ENCODE measurements around the gene NTSR2.

Gene NTSR2

DNA sequence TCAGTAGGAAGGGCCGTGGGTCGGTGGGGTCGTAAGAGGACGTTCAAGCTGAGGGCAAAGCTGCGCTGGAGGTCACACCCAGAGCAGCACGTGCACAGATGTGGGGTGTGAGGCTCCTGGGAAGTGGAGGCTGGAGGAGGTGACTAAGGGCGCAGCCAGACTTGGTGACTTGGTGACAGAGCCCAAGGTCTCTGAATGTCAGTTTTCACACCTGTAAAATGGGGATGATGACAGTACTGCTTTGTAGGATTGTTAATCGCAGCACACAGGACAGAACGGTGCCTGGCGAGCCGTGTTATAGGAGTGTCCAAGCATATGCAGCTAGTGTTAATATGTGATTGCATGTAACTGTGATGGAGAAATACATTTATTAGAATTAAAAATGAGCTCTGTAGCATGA lies 40.8 kb downstream of the NTSR2 start:
- DNase-seq (ENCODE audit: low read depth in 2 of 2, low spot score in 1 of 2), result no peak

DNA sequence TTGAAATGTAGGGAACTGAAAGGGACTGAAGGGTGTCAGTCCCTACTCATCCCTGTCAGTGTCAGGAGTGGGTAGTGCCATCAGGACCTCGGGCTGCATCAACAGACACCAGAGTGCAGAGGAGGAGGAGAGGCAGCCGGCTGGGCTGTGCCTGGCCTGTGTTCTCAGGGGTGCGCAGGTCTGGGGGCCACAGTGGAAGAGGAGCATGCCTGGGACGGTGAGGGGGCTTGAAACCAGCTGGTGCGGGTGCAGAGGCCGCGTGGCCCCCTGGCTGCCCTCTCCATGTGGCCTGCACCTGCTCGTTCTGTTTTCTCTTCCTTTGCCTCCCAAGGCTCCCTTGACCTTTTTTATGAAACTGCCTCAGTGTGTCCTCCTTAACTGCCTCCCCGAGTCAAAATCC lies 41.3 kb downstream of the NTSR2 start:
- DNase-seq (ENCODE audit: low read depth in 2 of 2, low spot score in 1 of 2), result no peak

DNA sequence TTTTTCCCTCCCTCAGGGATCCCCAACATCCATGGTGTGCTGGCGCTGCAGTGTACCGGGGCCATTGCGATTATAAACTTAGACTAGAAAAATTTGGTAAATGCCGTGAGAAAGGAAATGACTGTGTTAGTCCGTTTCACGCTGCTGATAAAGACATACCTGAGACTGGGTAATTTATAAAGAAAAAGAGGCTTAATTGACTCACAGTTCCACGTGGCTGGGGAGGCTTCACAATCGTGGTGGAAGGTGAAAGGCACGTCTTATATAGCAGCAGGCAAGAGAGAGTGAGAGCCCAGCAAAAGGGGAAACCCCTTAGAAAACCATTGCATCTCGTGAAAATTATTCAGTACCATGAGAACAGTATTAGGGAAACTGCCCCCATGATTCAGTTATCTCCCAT lies 44.3 kb downstream of the NTSR2 start:
- no peak for DNase-seq (ENCODE audit: low read depth in 2 of 2, low spot score in 1 of 2)

DNA sequence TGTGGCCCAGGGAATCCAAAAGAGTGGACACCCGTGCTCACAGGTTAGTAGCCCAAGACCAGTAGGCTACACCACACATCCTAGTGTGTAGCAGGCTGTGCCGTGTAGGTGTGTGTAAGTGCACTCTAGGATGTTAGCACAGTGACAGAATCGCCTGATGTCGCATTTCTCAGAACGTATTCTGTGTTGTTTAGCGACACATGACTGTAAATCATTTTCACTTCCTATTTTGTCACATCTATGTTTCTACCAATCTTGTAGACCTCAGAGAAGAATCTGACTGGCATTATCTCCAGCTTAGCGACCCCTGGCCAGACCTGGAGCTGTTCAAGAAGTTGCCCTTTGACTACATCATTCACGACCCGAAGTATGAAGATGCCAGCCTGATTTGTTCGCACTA lies 45.1 kb downstream of the NTSR2 start:
- no peak for DNase-seq (ENCODE audit: low read depth in 2 of 2, low spot score in 1 of 2)

DNA sequence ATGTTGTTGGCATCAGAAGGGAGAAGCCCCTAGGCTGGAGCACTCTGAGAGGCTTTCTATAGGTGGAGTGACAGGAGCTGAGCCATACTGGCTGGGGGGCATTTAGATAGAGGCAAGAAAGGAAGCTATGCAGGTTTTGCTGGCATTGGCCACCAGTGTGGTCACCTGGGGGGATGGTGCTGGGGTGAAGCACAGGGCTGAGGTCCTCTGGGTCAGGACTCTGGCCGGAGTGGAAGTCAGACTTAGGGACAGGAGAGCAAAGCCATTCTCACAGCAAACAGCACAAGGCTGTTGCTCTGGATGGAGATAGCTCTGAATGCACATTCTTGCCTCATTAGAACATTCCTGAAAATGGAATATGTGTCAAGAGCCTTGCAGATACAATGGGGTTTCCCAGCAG lies 47.4 kb downstream of the NTSR2 start:
- no peak for DNase-seq (ENCODE audit: low read depth in 2 of 2, low spot score in 1 of 2)

DNA sequence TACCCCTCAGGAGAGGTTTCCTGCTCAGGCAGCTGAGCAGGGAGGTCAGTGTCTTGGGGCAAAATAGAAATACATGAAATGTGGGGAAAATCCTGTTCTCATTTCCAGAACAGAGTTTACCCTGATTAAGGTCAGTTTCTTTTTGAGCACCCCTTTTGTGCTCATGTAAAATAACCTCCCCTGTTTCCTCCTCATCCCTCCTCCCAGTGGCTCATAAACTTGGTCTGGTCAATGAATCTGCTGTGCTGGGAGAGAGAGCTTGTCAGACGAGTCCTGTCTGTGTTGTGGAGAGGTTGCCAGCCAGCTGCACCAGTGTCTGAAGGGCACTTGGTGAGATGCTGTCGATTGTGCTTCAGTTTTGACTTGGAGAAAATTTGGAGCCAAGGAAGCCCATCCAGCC lies 48.6 kb downstream of the NTSR2 start:
- DNase-seq (ENCODE audit: low read depth in 2 of 2, low spot score in 1 of 2), result no peak

DNA sequence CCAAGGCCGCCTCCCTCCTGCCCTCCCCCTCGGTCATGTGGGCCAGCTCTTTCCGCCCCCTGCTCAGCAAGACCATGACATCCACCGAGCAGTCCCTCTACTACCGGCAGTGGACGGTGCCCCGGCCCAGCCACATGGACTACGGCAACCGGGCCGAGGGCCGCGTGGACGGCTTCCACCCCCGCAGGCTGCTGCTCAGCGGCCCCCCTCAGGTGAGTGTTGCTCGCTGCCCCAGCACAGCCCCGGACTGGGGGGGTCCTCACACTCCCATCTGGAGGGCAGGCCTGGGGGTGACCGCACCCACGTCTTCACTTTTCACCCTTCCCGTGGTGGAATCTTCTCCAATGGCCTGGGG lies 51.3 kb downstream of the NTSR2 start:
- no peak for DNase-seq (ENCODE audit: low read depth in 2 of 2, low spot score in 1 of 2)

DNA sequence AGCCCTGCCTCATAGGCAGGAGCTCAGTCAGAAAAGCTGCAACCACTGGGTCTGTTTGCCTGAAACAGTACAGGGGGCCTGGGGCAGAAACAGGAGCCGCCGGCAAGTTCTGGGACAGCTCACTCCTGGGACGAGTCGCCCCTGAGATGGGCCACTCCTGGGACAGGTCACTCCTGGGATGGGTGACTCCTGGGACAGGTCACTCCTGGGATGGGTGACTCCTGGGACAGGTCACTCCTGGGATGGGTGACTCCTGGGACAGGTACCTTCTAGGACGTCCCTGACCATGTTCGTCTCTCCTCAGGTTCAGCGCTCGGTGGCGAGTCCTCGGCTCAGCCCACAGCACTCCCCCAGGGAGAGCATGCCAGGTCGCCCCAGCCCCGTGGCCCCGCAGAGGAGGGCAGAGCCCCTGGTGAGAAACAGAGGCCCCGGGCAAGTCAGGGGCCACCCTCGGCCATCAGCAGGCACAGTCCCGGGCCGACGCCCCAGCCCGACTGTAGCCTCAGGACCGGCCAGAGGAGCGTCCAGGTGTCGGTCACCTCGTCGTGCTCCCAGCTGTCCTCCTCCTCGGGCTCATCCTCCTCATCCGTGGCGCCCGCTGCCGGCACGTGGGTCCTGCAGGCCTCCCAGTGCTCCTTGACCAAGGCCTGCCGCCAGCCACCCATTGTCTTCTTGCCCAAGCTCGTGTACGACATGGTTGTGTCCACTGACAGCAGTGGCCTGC lies 51.8 kb downstream of the NTSR2 start:
- no peak for DNase-seq (ENCODE audit: low read depth in 2 of 2, low spot score in 1 of 2)

DNA sequence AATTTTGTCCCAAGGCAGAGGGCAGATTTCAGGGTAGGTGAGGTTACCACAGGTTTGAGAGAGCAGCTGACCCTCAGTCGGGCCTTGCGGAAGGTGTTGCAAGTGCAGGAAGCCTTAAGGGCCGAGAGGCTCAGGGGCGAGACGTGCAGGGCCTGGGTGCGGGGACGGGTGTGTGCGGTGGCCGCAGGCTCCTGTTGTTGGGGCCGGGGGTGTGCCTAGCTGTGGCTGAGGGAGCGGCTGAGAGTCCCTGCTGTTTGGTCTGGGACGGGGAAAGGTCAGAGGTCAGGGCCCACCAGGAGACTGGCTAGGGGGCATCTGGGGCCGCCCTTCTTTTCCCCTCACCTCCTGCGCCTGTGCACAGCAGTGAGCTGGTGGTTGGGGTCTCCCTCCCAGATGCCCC lies 52.5 kb downstream of the NTSR2 start:
- DNase-seq (ENCODE audit: low read depth in 2 of 2, low spot score in 1 of 2), result no peak

DNA sequence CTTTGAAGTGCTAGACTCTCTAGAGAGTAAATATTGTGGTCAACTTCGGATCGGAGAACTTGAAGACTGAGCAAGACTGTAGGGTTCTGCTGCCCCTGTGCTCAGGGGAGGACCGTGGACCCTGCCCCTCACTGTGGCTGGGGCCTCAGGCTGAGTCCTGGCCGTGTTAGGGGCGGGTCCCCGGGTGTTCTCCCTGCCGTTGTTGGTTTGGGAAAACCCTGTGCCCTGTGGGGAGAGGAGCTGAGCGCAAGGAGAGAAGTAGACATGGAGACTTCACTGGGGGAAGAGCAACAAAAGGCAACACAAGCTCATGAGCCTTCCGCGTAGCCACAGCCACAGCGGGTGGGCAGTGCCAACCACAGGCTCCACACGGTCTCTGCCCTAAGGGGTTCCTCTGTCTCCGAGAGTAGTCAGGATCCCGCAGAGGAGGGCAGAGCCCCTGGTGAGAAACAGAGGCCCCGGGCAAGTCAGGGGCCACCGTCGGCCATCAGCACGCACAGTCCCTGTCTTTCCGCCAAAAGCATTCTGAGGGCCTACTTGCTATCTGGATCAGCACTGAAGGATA lies 53.1 kb downstream of the NTSR2 start:
- DNase-seq (ENCODE audit: low read depth in 2 of 2, low spot score in 1 of 2), result no peak

DNA sequence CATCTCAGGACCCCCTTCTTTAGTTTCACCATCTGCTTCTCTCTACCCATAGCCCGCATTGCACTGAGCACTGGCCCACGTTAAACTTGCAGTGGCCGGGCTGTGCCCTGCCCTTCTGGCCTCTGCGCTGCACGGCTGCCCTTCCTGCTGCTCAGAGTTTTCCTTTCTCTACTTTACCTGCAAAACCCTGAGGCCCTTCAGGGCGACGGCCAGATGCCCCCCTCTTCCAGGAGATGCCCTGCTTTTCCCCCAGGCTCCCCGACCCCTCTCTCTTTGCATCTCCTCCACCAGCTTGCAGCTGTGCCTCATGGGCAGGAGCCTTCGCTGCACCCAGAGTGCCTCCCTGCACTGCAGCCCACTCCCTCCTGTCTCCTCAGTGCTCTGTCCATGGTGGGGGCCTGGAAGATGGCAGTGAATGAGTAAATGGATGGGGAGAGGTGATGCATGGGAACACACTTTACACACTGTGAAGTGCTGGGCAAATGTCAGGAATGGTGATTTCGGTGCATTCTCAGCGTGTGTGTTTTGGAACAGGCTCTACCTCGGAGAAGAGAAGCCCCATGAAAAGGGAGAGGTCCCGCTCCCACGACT lies 53.8 kb downstream of the NTSR2 start:
- no peak for DNase-seq (ENCODE audit: low read depth in 2 of 2, low spot score in 1 of 2)

DNA sequence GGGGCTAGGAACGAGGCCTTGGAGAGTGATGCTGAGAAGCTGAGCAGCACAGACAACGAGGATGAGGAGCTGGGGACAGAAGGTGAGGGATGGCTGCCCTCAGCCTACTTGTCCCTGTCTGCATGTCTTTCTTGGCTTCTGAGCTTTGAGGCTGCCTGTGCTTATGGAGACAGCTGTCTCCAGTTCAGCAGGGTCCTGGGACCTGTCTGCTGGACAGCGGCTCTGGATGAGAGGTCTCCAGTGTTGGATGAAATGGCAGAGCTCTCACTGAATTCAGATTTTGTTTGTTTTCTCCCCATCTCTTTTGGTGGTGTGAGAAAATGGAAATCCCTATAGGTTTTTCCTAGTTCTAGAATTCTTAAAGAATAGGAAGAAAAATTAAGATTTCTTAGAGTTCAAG lies 54.8 kb downstream of the NTSR2 start:
- DNase-seq (ENCODE audit: low read depth in 2 of 2, low spot score in 1 of 2), result no peak

DNA sequence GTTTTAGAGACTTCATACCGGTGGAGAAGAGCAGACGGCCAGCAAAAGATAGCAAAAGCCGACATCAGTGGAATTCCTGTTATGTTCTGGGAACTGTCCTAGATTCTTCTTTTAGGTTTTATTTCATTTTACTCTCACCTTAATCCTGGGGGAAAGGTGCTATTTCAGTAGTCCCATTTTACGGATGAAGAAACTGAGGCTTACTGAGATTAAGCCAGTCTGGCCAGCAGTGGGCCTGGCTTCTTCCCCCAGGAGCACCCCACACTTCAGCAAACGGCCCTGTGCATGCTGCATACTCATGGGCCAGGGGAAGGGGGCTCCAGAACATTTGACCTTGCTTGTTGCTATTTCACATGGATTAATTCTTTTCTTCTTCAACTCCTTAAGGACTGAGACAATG lies 56.7 kb downstream of the NTSR2 start:
- no peak for DNase-seq (ENCODE audit: low read depth in 2 of 2, low spot score in 1 of 2)

DNA sequence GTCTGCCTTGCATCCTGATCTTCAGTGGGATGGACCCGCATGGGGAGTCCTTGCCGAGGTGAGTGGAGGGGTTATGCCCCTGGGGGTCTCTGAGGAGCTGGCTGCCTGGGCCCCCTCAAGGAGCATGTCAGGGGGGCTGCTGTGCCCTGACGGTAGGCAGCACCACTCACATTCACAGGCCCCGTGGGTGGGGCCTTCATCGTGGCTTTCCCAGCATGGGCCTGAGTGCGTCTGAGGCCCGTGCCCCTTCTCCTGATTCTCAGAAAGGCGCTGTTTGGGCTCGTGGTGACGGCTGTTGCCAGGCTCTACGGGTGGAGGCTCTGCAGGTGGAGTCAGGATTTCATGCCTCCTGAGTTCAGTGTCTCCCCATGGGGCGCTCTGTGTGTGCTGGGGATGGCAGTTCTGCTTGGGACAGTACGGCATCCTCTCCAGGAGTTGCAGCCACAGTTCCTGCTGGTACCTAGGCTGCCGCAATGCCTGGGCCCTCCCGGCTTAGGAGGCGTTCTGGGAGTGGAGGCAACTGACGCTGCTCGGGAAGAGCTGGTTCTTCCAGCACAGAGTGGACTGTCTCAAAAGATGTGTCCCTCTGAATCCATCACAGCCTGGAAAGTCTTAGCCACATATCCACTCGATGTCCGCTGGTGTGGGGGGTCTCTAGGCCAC lies 57.3 kb downstream of the NTSR2 start:
- no peak for DNase-seq (ENCODE audit: low read depth in 2 of 2, low spot score in 1 of 2)

DNA sequence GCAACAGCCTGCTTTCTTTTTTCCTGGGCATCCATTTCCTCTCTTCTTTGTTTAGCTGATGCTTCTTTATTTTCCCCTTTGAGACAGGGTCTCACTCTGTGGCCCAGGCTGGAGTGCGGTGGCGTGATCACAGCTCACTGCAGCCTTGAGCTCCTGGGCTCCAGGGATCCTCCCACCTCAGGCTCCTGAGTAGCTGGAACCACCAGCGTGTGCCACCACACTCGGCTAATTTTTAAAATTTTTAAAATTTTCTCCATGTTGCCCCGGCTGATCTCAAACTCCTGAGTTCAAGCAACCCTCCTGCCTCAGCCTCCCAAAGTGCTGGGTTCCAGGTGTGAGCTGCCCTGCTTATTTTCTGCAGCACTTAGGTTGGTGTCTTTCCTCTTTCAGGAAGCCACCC lies 58.7 kb downstream of the NTSR2 start:
- no peak for DNase-seq (ENCODE audit: low read depth in 2 of 2, low spot score in 1 of 2)

DNA sequence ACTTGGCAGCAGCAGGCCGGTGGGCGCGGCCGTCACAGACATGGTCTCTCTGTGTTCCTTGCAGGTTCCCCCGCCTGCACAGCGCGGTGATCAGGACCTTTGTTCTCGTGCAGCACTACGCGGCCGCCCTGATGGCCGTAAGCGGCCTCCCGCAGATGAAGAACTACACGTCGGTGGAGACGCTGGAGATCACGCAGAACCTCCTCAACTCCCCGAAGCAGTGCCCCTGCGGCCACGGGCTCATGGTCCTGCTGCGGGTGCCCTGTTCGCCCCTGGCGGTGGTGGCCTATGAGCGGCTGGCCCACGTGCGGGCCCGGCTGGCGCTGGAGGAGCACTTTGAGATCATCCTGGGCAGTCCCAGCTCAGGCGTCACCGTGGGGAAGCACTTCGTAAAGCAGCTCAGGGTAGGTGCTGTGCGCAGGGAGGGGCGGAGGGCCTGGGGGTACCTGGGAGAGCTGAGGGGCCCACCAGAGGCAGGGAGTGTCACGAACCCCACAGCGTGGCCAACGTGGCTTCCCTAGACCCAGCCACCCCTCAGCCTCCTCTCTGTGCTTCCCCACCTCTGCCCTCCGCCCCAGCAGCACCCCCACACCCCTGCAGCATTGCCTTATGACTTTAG lies 59.3 kb downstream of the NTSR2 start:
- DNase-seq (ENCODE audit: low read depth in 2 of 2, low spot score in 1 of 2), result no peak
